NAMALWA (cell line): ENCODE measurements around the gene OR6Y1.

Experiments
- DNase-seq: peaks from one replicate; pipeline ENCODE4 v3.0.0-alpha.2; 2015; ENCODE audit warnings: low spot score

The OR6Y1 gene

GRCh38 chr1:158506369-158506987 lies 47.7 kb downstream of the OR6Y1 start:
- DNase-seq = peak; percentile 78

- DNase-seq = peak; percentile 46
Observed at GRCh38 chr1:158496374-158496773, 57.8 kb downstream of the OR6Y1 start.

DNA sequence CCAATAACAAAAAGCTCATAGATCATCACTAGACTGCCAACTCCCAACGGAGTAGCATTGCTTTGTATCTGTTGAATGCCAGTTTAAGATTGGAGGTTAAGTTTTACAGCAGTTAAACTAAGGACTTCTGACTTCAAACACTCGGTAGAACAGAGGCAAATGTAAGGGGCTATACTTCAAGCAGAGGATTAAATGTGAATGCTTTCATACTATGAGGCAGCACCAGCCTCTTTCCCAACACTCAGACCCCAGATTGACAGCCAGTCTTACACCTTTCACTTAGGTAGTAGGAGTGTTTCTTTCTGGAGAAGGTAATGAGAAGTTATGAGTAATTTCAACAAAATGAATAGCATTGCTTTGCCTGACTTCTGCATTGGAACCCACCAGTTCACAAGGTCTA lies 59.4 kb downstream of the OR6Y1 start:
- no peak for DNase-seq
